Stimulated activated CD8-positive, alpha-beta memory T cell treated with anti-CD3 and anti-CD28 coated beads, Interleukin-4, amount 100 ng/mL, for 4 hours (primary cell): ENCODE results near the gene DUSP7.
"Not testable (repeated sequence)": the region's sequence is repeated elsewhere in the genome, so short reads cannot be mapped to it uniquely, and the experiment has no call there.

Experiments
- DNase-seq, 2 donors: peaks; one replicate each; pipeline ENCODE4 v3.0.0-alpha.2; 2020; ENCODE audit warnings: low read depth in 2 of 2, low spot score in 1 of 2

Gene DUSP7

DNA sequence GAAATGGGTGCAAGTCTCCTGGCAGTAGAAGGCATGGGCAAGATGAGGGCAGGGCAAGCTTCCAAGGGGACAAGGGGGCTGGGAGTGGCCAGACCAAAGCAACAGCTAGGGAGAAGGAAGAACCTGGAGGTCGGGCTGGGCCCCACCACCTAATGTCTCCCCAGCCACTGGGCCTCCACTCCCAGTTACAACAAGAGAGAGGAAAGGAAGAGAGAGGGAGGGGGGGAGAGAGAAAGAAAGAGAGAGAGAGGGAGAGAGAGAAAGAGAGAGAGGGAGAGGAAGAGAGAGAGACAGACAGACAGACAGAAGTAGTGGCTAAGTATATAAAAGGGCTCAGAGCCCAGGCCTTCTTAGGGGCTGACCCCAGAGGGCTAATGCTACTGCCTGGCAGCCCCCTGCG, 6.9 kb downstream of the DUSP7 start:
- DNase-seq = no peak

DNA sequence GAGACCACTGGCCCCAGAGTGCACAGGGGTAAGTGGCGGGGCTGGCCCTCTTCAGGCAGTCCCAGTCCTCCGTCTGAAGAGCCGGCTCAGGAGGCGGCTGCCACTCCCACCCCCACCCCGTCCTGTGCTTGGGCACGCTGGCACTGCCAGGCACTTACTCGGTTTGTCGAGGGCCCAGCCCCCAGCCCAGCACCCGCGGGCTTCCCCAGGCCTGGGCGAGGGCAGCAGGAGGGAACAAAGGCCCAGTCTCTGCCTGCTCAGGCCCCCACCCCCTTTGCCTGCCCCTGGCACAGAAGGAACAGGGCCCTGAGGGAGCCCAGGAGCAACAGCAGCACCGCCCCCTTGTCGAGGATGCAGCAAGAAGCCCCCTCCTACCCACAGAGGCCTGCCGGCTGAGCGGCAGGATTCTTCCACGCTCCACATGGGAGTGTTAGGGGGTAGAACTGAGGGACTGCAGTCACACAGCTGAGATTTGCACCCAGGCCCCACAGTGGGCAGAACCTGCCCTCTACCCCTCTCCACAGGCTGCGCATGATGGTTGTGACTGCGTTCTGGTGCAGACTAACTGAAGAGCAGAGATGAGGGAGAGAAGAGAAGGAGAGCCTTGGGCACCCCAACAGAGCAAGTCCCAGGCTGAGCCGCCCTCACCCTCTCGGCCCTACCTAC, 8.9 kb downstream of the DUSP7 start:
- no peak for DNase-seq

DNA sequence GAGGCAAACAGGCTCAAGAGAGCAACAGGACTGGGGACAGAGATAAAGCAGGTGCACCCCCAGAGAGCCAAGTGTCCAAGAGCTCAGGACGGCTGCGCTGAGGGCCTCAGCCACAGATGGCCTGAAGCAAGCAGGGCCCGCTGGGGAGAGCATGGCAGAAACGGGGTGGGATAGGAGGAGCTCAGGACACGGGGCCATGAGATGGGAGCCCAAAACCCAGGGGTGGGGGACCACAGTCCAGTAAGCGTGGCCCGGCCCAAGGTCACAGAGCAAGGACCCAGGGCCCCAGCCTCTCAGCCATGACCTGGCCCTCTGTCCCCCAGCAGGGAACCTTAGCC, 9.5 kb downstream of the DUSP7 start:
- no peak for DNase-seq

DNA sequence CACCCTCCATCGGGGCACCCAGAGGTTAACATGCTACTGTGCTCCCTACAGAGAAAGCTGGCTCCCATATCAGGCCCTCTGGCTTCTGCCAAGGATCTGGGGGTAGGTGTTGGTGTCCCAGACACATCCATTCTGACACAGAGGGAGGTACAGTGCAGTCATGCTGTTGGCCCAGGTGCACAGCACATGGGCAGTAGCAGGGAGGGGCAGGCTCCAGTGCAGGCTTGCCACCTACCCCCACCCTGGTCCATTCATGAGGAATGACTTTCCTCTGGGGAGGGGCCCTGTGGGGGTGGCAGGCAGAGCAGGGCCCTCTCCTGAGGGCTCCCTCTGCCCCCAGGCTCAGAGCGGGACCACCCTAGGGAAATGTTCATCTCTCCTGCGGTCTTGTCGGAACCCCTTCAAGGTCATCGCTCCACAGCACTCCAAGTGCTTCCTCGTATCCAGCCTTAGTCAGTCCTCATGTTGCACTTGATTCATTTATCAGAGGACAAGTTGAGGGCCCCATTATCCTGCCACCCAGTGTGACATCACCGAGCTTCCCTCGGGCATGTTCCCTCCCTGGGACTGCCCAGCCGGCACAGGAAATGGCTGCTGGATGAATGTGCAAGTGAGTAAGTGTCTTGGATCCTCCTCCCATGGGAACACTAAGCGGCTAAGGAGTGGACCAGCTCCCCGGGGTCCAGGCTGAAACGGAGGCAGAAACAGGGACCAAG, 10.0 kb downstream of the DUSP7 start:
- DNase-seq = no peak

DNA sequence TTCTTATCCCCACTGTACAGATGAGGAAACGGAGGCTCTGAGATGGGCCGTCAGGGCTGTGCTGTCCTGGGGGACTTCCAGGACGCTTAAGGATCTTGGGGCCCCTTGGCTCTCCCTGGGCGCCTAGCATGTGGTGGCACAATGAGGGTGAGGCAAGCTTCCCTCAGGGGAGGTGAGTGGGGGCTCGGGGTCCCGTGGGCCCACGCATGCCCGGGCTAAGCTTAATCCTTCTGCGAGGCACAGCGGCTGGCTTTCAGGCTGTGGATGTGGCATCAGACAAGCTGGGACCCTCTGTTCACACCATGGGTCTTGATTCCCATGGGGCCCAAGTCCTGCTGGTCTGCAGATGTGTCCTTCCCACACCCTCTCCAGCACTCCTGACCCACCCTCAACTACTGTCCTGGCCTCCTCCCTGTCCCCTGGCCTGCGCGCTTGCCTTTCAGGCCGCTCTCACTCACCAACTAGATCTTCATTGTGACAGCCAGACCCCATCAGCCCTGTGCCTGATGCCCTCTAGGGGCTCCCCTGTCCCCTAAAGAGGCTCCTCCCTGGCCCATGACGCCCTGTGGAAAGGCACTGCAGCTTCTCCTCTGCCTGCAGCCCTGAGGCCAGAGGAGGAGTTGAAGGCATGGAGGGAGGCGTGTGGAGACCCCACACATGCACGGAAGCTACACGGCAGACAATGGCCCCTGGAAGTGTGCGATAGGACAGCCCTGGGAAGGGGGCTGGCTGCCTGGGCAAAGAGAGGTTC, 11.3 kb downstream of the DUSP7 start:
- DNase-seq = no peak

DNA sequence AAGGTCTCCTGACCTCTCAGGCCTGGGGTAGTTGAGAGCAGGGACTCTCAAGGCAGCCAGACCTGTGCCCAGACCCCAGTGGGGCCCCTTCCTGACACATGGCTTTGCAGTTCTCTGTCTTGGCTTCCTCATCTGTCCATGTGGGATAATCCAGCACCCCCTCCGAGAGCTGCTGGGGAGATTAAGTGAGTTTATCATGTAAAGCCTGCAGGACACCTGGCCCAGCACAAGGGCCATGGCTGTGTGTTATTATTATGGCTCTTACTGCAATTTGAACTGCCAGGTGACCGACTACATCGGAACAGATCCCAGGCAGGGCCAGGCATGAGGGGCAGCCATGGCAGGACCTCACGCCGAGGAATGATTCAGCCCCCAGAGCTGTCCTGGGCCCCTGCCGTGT, 12.6 kb downstream of the DUSP7 start:
- DNase-seq = no peak

DNA sequence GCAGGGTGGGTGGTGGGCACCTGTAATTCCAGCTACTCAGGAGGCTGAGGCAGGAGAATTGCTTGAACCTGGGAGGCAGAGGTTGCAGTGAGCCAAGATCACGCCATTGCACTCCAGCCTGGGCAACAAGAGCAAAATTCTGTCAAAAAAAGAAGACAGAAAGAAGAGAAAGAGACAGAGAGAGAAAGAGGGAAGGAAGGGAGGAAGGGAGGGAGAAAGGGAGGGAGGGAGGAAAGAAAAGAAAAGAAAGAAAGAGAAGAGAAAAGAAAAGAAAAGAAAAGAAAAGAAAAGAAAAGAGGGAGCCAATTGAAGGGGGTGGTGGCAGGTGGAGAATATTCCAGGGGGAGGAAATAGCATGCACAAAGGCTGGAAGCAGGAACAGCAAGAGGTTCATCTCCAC, 13.3 kb downstream of the DUSP7 start:
- not testable (repeated sequence) for DNase-seq

DNA sequence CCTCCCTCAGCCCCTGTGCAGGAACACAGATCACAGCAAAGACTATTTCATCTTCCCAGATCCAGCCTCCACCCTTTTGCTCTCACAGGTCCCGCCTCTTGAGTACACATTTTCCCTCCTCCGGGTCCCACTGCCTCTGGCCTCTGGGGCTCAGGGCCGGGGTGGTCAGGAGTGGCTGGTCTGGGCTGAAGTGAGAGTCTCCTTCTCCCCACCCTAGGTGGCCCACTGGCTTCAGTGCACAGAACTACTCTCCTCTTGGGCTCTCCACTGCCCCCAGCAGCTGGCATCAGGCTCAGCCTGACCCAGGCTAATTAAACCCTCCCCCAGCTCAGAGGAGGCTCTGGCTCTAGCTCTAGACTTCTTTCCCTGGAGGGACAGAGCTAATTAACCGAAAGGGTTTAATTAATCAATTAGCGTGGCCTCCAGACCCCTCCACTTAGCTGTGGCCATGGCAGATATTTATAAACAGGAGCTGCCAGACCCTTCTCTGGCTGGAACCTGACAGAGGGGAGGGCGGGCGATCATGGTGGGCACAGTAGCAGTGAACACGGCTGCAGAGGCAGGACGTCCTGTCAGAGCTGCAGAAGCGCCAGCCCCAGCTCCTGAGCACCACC, 15.1 kb downstream of the DUSP7 start:
- no peak for DNase-seq

DNA sequence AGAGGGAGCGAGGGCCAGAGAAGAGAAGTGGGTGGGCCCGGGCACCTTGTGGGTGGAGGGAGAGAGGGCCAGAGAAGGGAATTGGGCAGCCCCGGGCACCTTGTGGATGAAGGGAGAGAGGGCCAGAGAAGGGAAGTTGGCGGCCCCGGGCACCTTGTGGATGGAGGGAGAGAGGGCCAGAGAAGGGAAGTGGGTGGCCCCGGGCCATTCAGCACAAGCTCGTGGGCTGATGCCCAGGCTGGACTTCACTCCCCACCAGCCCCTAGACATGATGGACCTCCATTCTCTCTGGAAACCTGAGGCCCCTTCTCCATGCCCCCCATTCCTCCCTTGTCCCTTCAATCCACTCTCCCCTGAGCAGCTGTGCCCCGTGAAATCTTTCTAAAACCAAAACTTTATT, 15.8 kb downstream of the DUSP7 start:
- DNase-seq = no peak

DNA sequence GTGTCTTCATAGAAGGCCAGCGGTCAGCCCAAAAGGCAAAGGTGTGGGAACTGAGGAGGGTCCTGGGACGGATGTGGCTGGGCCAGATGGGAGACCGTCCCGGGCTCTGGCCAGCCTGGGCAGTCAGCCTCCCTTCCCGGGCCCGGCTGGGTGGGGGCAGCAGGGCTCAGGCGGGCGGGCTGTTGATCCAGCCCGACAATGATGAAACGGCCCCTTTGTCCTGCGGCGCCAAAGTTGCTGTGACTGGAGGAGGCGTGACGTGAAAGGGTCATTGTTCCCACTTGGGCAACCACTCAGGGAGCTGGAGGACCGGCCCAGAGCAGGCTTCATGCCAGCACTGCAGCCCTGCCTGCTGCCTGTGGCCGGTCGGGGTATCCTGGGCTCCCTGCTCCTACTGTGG, 16.5 kb downstream of the DUSP7 start:
- DNase-seq = no peak

DNA sequence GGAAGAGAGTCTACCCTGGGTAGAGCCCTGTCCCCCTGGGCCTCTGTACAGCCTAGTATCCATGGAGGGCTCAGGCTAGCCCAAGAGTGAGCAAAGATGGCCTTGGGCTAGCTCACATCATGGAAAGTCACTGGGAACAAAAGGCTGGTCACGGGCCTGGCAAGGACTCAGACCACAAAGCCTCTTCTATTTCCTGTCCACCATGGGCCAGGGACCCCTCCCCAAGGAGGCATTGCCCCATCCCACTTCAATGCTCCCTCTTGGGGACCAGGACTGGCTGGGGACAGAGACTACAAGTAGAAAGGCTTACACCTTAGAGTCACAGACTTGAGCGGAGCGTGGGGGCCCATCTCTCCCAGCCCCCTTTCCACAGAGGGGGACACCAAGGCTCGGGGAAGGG, 16.9 kb downstream of the DUSP7 start:
- no peak for DNase-seq

DNA sequence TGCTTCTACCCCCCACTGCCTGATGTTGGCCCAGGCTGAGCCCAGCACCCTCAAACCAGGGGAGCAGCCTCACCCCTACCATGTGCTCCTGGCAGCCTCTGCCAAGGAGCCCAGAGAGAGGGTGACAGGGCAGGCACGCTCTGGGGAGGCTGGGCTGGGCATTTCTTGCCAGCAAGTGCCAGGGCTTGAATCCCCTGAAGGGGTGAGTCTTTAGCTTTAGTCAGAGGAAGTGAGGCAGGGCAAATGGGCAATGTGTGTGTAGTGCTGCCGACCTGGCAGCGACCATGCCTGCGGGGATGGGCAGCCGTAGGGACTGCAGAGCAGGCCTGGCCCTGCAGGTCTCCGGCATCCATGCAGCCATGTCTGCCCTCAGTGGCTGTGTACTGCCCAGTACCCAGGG, 18.1 kb downstream of the DUSP7 start:
- DNase-seq = no peak

DNA sequence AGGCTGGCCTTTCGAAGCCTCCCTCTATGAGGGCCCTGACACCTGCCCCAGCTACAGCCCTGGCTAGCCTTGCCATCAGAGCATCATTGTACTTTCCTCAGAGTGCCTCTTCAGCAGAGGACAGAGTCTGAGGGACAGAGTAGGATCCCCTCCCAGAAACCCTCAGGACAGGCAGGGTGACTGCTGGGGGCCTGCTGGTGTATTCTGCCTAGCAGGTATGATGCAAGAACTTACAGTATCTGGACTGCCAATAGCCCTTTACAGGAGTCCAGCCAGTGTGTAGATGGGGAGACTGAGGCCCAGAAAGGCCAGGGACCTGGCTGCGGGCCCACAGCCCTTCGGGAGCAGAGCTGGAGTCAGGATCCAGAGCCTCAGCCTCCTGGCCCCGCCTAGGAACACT, 19.1 kb downstream of the DUSP7 start:
- no peak for DNase-seq

DNA sequence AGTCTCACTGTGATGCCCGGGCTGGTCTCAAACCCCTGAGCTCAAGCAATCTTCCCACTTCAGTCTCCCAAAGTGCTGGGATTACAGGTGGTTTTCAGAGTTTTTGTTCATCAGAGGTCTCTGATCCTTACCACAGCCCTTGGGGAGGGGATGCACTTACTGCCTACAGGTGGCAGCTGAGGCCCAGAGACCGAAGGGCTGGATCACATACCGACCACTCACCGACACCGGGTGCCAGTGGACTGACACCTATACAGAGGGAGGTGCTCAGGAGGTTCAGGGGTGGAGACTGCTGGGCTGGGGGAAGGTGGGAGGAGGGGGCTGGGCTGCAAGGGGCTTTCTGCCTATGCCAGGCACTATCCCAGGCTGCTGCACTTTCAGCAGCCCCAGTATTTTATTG, 19.5 kb downstream of the DUSP7 start:
- no peak for DNase-seq

DNA sequence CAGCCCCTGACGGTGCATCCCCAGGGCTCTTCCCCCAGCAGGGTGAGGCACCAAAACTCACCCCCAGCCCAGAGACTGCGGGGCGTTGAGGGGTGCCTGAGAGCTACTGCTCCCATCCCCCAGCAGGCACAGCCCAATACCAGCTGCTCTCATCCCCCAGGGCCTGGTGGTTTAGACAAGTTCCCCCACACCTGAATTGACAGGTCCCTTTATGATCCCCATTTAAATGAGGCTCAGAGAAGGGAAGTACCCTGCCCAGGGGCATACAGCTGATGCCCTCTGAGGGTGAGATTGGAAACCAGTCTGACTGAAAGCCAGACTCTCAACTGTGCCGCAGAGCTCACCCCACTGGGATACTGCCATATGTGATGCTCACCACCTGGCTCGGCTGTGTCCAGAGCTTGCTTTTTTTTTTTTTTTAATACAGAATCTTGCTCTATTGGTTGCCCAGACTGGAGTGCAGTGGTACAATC, 20.1 kb downstream of the DUSP7 start:
- DNase-seq = no peak

DNA sequence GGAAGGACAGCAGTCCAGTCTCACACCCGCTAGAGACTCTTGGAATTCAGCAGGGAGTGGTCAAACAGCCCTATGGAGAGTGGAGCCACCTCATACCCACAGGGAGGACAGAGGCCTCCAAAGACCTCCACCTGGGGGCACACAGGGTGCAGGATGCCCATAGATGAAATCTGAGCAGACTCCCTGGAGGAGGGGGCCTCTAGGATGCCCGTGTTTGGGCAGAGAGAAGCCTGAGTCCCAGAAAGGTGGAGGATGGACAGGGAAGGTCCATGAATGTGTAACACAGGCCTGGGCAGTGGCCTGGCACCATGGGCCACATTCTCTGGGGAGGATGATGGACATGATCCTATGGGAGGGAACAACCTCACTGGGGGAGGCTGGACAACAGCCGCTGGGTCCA, 21.7 kb downstream of the DUSP7 start:
- DNase-seq = no peak

DNA sequence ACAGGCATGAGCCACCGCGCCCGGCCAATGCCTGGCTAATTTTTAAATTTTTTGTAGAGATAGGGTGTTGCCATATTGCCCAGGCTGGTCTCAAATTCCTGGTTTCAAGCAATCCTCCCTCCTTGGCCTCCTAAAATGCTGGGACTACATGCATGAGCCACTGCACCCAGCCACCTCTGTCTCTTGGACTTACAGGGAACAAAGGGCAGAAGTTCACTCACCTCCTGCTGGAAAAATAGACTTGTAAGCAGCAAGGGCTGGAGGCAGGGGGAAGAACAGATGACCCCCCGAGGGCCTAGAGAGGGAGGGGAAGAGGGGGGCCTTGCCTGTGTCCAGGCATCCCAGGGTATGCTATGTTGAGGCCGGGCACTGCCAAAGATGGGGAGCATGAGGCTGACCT, 22.2 kb downstream of the DUSP7 start:
- no peak for DNase-seq

DNA sequence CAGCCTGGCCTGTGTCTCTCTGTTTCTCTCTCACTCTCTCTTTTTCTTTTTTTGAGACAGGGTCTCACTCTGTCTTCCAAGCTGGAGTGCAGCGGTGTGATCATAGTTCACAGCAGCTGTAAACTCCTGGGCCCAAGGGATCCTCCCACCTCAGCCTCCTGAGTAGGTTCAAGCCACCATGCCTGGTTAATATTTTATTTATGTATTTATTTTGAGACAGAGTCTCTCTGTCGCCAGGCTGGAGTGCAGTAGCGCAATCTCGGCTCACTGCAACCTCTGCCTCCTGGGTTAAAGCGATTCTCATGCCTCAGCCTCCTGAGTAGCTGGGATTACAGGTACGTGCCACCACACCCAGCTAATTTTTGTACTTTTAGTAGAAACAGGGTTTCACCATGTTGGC, 22.6 kb downstream of the DUSP7 start:
- not testable (repeated sequence) for DNase-seq

DNA sequence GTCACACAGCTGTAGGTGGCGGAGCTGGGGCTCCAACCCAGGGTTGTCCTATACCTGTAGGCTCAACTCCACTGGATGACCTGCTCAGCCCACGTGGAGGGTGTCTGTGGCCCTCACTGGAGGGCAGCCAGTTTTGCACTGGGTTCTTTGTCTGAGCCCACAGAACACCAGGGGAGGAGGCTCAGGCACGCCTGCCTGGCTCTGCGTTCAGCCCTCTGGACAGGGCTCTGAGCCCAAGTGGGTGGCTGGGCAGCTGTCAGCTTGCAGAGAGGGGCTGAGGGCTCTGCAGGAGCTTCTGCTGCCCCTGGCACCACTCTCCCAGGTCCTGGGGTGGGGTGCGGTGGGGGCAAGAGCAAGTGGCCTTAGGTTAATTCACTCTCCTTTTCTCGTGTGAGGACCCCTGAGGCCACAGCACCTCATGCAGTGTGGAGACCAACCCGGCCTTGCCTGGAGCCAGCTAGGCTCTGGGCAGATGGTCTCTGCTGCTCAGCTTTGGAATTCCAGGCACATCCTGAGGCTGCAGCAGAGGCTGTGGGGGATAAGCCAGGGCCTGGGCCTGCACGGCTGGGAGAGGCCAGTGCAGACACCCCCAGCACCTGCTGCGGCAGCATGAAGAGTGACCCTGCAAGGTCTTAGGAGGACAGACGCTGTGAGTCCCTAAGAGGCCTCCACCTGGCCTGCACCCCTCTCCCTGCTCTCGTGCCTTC, 23.5 kb downstream of the DUSP7 start:
- DNase-seq = no peak

DNA sequence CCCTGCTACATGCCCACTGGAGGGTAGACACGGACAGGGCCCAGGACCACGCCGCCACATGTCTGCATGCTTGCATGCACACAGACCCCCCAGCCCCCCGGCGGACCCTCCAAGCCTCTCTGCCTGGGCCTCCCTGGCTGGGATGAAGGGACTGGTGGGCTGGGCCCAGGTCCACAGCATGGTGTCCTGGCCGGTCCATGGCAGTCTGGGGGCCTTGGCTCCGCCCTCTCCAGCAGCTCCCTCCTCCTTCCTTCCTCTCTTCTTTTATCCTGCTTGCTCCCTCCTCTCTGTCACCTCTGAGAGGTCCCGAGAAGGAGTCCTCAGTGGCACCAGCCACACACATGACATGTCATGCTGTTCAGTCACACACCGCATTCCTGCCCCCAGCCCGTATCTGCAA, 24.5 kb downstream of the DUSP7 start:
- no peak for DNase-seq

DNA sequence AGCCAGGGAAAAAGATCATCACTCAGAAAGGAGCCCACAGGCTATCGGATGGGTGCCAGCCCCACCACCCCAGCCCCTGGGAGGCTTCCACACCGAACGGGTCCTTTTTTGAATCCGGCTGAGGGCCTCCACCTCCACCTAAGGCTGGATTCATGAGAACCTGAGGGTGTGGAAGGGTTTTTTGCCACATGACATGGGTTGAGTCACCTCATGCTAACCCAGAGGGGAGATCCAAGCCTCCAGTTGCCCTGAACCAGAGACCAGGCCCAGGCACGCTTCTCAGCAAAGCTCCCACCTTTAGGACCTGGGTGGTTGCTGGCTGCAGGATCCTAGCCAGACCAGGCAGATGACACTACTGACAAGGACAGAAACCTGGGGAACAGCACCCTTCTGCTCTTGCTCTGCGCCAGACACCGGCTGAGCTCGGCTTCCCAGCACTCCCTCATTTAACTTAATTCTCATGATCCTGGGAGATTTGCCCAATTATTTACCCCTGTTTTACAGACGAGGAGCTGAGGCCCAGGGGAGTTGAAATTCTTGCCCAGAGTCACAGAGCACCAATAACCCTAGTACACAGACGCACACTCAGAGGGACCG, 25.6 kb downstream of the DUSP7 start:
- DNase-seq = no peak
